ENCODE data around the gene MCM3AP.
A peak's percentile ranks its signal among the peaks of the same experiment; 100 is the strongest.
"Not testable (repeated sequence)": the region's sequence is repeated elsewhere in the genome, so short reads cannot be mapped to it uniquely, and the experiment has no call there.

The MCM3AP gene

GRCh38 chr21:46239817-46240325 is 45.5 kb downstream of the MCM3AP start:
- no peak for DNase-seq

- DNase-seq: no peak
These were observed 47.9 kb downstream of the MCM3AP start for GRCh38 chr21:46237474-46237873.

- no peak for DNase-seq
These were observed 50.9 kb downstream of the MCM3AP start for GRCh38 chr21:46234436-46234950.

- no peak for DNase-seq
These were observed 55.5 kb downstream of the MCM3AP start for GRCh38 chr21:46229923-46230260.

- peak; percentile 83 for DNase-seq
These were observed 56.1 kb downstream of the MCM3AP start for GRCh38 chr21:46229133-46229922.

- peak; percentile 97 for DNase-seq
These were observed 56.9 kb downstream of the MCM3AP start, which contains the start of gene LSS for GRCh38 chr21:46228345-46229051. Gene LSS (minus strand): TSS chr21:46228774. CDS start chr21:46228745, 29 bp downstream.

GRCh38 chr21:46227811-46228344 is 57.5 kb downstream of the MCM3AP start:
- no peak for DNase-seq

GRCh38 chr21:46226920-46227599 is 58.4 kb downstream of the MCM3AP start:
- DNase-seq: no peak

GRCh38 chr21:46226146-46226545 is 59.3 kb downstream of the MCM3AP start:
- no peak for DNase-seq

GRCh38 chr21:46223661-46224060 is 61.8 kb downstream of the MCM3AP start:
- not testable (repeated sequence) for DNase-seq

- DNase-seq: no peak
These were observed 62.2 kb downstream of the MCM3AP start for GRCh38 chr21:46223217-46223616.

GRCh38 chr21:46222436-46223116 is 62.8 kb downstream of the MCM3AP start:
- DNase-seq: no peak

GRCh38 chr21:46221664-46222435 is 63.6 kb downstream of the MCM3AP start:
- no peak for DNase-seq

GRCh38 chr21:46220847-46221246 is 64.6 kb downstream of the MCM3AP start:
- DNase-seq: no peak

GRCh38 chr21:46220275-46220810 is 65.1 kb downstream of the MCM3AP start:
- peak; percentile 52 for DNase-seq

GRCh38 chr21:46219591-46220239 is 65.7 kb downstream of the MCM3AP start:
- peak; percentile 86 for DNase-seq

GRCh38 chr21:46218906-46219590 is 66.4 kb downstream of the MCM3AP start:
- no peak for DNase-seq

GRCh38 chr21:46217511-46218196 is 67.8 kb downstream of the MCM3AP start:
- DNase-seq: no peak

GRCh38 chr21:46216132-46216747 is 69.2 kb downstream of the MCM3AP start:
- no peak for DNase-seq

Data from NCI-H2029 (cell line).